Measurements from ENCODE around the gene SMYD3. TPM values are rescaled to one million over a fixed set of nuclear protein-coding genes. Genes with fewer than 3 reads are reported as not detected.

The SMYD3 gene
- total and polyA plus RNA-seq, 9 of the 15 experiments (the other 6 are each of a cell fraction or from before 2014, with no cell fraction given): 128 to 440 (median 197) TPM

DNA sequence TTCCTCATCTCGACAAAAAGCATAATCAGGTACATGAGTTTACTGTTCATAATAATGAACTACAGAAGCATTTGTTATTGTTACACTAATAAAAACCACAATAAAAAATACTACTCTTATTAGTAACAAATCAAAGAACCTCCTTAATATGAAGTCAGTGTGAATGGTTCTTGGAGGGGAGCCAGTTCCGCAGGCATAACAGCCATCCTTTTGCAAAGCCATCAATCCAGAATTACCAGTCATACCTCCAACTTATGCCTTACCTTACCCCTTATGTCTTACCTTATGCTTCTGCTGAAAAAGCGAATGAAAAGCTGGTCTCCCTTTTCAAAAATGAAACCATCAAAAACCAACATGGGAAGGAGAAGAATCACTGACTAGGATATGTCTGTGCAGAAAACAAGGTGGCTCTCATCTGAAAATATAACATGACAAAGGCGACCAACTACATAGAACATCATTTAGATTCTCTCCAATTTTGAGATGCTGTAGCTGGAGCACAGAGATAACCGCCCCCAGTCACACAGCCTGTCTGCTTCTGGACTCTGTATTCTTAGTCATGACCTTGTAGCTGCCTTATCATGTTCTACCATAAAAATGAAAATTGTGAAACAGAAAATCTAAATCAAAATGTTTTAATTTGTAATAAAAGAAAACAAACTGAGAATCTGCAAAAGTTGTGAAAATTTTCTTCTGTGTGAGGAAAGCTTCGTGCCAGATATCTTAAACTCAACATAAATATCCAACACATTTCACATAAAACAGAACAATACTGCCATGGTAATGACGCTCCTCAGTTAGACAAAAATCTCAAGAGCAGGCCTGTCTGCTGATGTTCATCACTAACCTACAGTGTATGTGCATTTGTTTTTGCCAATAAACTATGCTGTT lies 438.2 kb downstream of the SMYD3 start (continued):
- TF ChIP-seq NFIC (IDR thresholded peaks at IDR 0.05) (peak; percentile 57), BRD4 (IDR thresholded peaks at IDR 0.05) (no peak), GATAD2B (IDR thresholded peaks at IDR 0.05; ENCODE audit: borderline replicate concordance) (0 out of 2 replicates have a peak, but pooled peaks have one; percentile 39), MTA3 (IDR thresholded peaks at IDR 0.05; ENCODE audit: borderline replicate concordance) (no peak), NELFE (IDR thresholded peaks at IDR 0.05; ENCODE audit: insufficient read depth, insufficient read length) (no peak), ZNF224 (CRISPR knock-in tag; IDR thresholded peaks at IDR 0.05) (no peak), BRD9 (IDR thresholded peaks at IDR 0.05; ENCODE audit: low read depth, partially characterized antibody) (peak; percentile 76), DPF2 (IDR thresholded peaks at IDR 0.05) (peak; percentile 93), SRF (CRISPR knock-in tag; IDR thresholded peaks at IDR 0.05) (no peak), MEIS2 (IDR thresholded peaks at IDR 0.05; ENCODE audit: partially characterized antibody) (no peak), ATF7 (IDR thresholded peaks at IDR 0.05) (no peak), NFE2 (IDR thresholded peaks at IDR 0.05; ENCODE audit: low read depth) (peak; percentile 38; the same call in 1 of the 2 replicates), HSF4 (CRISPR knock-in tag; IDR thresholded peaks at IDR 0.05; ENCODE audit: borderline replicate concordance) (no peak), KDM1A (IDR thresholded peaks at IDR 0.05) (peak; percentile 76 to 82), ZKSCAN1 (IDR thresholded peaks at IDR 0.05; ENCODE audit: low read depth, low read length) (0 out of 2 replicates have a peak, but pooled peaks have one; percentile 64), REST (IDR thresholded peaks at IDR 0.05; ENCODE audit: borderline replicate concordance) (no peak), REST (CRISPR knock-in tag; IDR thresholded peaks at IDR 0.05; ENCODE audit: low read depth) (no peak), TFAP4 (CRISPR knock-in tag; IDR thresholded peaks at IDR 0.05; ENCODE audit: borderline replicate concordance) (no peak)

Measured in K562 (cell line).